ENCODE results near the gene PI4KA. TPM values are rescaled to one million over a fixed set of nuclear protein-coding genes. Genes with fewer than 3 reads are reported as not detected.
"Not testable (repeated sequence)": the region's sequence is repeated elsewhere in the genome, so short reads cannot be mapped to it uniquely, and the experiment has no call there.

PI4KA gene
- total RNA-seq, 1 donor from 2014 or later, result 41.6 TPM

DNA sequence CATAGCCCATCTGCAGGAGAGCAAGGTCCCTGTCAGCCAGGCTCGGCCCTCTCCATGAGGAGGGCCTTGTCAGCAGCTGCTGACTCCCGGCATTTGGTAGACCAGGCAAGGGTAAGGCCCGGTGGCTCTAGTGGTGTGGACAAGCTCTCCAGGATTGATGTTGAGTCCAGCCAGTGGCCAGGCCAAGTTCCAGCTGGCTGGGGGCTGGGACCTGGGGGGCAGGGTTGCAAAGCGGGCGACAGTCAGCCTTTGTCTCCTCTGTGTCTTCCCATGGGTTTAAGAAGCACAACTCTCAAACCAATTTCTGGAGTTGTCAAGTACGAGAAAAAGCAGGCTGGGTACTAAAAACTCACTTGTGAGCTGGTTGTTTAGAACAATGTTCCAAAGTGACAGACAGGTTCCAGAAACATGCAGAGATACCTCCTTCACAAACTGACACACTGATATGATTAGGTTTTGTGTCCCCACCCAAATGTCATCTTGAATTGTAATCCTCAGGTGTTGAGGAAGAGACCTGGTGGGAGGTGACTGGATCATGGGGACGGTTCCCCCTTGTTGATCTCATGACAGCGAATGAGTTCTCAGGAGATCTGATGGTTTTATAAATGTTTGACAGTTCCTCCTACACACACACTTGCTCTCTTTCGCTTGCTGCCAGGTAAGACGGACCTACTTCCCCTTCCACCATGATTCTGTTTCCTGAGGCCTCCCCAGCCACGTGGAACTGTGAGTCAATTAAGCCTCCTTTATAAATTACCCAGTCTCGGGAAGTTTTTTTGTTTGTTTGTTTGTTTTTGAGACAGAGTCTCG lies 137.0 kb downstream of the PI4KA start:
- DNase-seq, result no peak

DNA sequence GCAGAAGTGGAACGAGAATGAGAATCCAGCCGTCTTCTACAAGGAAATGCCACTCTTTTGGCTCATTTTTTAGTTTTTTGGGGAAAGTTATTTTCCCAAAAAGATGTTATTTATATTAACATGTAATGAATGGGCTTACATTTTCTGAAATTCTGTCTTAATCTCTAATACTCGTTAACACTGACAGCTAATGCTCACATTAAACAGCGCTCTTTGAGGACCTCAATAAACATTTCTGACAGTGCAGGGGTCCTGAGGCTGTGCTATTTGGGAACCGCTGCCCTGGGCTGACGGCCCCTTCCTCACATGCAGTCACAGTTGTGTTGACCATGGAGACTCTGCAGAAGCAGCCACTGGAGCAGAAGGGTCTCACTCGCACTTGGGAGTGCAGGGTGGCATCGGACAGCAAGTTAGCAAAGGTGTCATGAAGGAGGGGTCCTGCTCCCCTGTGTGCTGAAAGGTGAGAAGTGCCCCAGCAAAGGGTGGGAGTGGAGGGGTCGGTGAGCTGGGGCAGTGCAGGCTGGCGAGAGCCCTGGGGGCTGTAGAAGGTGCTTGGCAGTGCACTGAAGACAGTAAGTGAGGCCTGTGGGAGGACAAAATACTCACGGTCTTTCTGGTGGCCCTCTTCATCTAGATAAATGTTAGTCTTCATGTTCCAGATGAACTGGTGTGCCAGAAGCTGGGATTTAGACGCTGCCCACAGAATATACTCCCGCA lies 137.8 kb downstream of the PI4KA start:
- no peak for DNase-seq

DNA sequence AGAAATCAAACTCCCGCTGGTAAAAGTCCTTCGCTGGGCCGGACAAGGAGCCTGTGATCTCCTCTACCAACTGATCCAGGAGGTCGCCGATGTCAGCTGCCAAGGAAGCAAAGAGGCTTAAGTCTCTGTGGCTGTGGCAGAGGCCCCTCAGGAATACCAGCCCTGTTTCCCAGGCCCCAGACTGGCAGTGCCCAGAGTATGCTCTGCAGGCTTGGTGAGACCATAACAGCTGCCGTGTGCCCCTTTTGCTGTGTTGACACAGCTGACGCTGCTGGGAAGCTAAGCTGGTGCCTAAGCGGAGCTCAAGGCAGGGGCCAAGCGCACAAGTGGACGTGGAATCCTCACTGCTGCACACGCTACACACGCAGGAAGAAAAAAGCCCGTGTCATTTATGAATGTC lies 139.9 kb downstream of the PI4KA start:
- DNase-seq, result not testable (repeated sequence)

DNA sequence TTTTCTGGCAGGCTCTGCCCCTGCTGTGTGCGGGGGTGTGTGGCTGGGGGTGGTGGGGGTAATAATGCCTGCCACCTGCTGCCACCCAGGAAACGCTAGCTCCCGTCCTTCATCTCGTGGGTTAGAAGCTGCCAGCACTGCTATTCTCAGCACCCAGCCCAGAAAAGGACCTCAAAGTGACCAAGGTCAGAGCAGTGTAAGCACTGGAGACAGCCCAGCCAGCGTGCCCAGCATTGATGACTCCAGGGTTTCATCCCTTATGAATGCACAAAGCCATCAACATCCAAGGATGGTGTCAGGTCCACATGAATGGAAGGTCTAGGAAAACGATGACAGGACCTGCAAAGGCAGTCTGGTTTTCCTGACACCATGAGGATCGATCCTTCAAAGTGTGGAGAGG lies 140.6 kb downstream of the PI4KA start:
- DNase-seq, result not testable (repeated sequence)

DNA sequence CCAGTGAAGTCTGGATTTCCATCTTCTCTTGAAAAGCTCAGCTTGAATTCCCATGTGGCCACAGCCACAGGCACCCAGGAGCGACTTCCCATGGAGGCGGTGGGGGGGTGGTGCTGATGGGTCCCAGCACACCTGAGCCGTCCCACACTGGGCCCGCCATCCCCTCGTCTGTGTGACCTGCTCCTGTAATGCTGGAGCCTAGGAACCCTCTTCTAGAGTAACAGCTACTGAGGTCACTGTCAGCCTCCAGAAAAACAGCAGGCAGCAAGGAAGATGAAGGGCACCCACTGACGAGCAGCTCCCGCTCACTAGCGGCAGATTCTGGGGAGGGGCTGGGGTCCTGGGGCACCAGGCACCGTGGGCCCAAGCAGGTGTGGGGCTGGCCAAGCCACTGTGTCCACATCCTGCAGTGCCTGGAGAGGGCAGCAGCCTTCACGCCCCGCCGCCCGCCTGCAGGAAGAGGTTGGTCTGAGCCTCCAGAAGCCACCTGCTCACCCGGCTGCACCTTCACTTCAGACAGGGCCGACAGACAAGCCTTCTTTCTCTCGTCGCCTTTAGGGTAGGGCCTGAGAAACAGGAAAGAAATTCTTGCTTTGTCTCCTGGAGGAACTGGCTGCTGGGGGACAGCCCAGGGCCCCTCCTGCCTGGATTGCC lies 141.3 kb downstream of the PI4KA start:
- DNase-seq, result not testable (repeated sequence)

DNA sequence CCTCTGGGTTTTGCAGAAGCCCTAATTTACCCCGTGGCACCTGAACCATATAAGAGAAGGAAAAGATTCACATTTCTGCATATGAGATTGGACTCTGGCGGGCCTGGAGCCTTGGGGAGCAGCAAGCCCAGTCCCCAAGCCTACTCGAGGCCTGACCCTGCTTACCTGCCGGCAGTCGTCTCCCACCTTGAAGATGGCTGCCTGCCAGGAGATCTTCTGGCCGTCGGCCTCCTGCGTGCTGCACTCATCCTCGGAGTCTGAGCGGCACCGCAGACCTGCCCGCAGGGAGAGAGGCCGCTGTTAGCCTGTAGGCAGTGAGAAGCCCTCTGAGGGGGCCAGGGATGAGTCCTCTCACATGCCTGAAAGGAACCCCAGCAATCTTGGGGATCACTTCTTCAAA lies 145.5 kb downstream of the PI4KA start:
- not testable (repeated sequence) for DNase-seq

DNA sequence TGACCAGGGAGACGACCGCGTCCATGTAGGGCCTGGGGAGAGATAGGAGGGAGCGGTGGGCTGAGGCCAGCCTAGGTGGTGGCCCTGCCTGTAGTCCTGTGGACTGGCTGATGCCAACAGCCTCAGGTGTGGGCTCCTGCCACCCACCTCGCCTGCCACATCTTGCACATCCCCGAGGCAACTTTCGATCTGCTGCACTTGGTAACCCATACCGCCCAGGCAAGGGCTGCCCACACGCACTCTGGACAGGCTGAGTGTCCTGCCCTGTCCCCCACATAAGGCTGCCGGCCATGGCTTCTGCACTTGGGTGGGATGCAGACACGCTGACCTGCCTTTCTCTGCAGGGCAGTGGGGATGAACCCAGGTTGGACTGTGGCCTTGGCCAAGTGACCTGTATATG lies 148.6 kb downstream of the PI4KA start:
- DNase-seq, result not testable (repeated sequence)

DNA sequence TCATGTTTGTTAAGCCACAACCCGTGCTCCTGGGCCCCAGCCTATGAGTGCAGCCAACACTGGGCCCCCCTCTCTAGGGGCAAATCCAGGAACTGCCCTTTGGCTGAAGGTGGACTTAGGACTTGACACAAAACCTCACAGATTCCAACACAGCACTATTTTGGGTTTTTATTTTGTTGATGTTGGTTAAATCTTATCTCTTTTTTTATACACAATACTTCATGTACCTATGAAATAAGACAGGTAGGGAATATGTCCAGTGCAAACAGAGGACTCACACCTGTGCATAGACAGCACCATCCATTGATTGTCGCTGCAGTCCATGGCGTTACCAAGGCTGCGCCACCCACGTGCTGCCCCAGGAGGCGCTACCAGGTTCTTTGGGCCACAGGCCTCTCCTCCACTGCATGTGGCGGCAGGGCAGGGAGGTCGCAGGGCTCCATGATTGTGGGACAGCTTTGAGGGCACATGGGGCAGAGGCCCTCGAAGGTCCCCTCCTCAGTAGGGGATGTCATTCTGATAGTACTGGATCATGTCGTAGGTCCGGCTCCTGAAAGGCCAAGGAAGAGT lies 151.0 kb downstream of the PI4KA start:
- DNase-seq, result not testable (repeated sequence)

DNA sequence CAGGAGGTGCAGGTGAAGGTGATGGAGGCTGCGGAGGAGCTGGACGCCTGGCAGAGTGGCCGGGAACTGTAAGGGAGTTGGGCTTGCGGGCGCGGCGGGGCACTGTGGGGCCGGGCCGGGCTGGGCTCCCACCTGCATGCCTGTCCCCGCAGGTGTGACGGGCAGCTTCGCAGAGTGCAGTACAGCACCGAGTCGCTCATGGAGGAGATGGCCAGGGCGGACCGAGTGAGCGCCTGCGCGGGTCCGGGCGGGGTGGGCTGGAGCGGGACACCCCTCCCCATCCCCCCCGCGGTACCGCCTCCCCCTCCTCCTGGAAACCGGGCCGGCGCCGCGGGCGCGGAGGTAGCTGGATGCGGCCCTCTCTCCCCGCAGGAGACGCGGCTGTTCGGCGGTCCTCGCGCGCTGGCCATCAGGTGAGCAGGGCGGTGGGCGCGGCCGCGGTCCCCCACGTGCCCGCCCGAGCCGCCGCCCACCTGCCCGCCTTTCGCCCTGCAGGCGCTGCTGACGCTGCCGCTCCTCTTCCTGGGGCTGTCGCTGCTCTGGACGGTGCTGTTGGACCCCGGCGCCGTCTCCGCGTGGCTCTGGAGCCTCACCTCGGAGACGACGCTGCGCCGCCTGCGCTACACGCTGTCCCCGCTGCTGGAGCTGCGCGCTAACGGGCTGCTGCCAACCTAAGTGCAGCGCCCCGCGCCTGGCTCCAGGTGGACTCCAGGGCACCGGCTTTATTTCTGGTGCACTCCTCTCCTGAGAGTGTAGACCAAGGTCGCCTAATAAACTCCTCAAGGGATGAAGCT lies 154.6 kb downstream of the PI4KA start:
- not testable (repeated sequence) for DNase-seq

DNA sequence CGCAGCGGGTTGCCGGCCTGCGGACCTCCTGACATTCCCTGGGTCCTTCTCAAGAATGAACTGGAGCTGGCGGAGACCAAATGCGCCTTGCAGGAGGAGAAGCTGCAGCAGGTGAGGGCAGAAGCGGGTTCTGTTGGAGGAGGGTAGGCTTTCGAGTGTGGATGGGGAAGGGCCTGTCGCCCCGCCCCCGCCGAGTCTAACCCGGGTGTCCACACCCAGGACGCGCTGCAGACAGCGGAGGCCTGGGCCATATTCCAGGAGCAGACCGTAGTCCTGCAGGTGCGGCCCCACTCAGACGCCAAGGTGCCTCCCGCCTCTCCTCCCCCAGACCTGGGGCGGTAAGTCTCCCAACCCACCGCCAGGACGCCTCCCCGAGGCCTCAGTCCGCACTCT lies 155.2 kb downstream of the PI4KA start:
- DNase-seq, result not testable (repeated sequence)

DNA sequence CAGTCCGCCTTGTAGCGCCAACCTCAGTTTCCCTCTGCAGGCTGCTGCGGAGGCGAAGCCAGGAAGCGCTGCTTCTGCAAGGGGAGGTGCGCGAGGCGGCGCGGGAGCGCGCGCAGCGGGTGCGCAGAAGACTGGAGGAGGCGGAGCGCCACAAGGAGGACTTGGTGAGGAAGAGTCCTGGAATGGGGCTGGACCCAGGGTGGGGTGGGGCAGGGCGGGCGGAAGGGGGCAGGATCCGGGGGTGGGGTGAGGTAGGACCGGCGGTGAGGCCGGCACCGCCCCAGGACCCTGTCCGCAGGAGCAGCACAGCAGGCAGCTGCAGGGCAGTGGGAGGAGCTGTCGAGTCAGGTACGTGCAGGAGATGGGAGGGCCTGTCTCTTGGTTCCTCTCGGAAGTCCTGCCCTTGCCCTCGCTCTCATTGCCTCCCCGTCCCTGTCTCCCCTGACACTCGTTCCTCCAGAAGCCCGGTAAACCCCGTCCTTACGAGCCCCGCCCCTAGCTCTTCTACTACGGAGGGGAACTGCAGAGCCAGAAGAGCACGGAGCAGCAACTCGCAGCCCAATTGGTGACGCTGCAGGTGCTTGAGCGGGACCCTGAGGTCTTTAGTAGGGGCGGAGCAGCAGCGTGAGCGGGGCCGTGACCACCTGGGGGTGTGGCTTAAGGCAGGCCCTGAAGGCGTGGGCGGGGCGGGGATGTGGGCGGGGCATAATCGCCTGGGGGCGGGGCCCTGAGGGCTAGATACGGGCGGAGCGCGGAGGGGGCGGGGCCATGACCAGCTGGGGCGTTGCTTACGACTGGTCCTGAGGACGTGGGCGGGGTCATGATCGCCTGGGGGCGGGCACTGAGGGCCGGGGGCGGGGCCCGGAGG lies 155.8 kb downstream of the PI4KA start:
- peak; percentile 95 for DNase-seq

DNA sequence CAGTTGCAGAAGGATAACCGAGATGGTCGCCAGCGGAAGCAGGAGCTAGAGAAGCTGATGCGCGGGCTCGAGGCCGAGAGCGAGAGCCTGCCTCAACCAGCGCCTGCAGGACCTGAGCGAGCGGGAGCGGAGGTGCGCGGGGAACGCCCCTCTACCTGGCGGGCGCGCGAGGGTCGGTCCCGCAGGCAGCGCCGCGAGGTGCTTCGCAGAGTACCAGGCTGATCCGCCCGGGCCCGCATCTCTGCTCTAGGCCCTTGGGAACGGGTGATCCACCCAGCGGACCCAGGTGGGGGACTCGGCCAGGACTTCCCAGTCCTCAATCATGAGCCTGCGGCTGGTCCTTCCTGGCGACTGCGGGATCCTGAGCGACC lies 156.5 kb downstream of the PI4KA start:
- DNase-seq, result not testable (repeated sequence)

DNA sequence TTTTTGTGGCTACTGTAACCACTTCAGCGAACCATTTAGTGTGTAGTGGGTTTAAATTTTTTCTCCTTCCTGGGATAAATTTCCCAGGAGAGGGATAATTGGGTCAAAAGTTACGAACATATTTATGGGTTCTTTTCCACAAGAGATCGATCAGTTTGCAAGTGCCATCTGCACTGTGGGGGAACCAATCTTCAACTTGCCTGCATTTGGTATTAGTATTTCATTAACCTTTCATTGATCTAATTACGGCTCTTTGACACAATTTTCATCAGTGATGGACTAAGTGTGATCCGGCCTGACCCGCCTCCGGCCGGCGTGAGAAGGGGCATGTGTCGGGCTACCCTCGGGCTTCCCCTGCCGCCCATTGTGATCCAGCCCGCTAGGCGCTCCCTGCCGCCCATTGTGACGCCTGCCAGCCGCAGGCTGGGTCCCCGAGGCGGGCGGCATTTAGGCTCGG lies 156.9 kb downstream of the PI4KA start:
- not testable (repeated sequence) for DNase-seq

DNA sequence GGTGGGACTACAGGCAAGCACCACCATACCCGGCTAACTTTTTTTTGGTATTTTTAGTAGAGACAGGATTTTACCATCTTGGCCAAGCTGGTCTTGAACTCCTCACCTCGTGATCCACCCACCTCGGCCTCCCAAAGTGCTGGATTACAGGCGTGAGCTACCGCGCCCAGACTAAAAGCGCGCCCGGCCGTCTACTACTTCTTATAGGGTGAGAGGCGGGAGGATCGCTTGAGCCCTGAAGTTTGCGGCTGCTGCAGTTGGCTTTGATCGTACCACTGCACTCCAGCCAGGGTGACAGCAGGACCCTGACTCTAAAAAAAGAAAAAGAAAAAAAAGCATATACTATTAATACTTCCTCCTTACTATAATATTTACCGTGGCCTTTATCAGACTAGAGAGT lies 158.3 kb downstream of the PI4KA start:
- DNase-seq, result not testable (repeated sequence)

DNA sequence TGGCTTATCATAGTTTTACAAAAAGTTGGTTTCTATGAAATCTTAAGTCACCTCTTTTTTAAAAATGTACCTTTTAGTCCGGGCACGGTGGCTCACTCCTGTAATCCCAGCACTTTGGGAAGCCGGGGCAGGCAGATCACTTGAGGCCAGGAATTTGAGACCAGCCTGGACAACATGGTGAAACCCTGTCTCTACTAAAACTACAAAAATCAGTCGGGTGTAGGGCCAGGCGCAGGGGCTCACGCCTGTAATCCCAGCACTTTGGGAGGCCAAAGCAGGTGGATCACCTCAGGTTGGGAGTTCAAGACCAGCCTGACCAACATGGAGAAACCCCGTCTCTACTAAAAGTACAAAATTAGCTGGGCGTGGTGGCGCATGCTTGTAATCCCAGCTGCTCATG lies 158.8 kb downstream of the PI4KA start:
- DNase-seq, result not testable (repeated sequence)

DNA sequence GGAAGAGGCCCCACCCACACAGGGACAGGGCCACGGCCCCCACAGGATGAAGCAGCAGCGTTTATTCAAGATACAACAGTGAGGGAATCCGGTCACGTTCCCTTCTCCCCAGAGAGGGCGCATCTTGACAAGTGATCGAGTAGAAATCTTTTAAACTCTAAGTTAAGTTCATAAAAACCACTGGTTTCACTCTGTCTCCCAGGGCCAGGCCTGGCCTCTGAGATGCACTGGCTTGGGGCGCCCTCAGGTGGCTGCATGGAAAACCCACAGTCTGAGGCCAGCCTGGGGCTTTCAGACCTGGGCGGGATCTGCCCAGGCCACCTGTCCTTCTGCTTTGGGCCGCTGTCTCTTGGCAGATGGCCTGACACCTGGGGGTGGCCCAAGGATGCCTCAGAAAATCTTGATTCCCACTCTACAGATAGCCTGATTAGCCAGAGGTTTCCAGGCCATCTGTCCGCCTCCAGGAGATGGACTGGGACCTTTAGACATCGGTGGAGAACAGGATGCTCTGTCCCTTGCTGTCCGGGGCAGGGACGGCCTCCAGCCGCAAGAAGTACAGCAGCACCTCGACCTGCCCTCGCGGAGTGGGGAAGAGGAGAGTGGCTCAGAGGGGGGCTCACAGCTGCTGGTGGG lies 161.0 kb downstream of the PI4KA start:
- peak; percentile 63 for DNase-seq

DNA sequence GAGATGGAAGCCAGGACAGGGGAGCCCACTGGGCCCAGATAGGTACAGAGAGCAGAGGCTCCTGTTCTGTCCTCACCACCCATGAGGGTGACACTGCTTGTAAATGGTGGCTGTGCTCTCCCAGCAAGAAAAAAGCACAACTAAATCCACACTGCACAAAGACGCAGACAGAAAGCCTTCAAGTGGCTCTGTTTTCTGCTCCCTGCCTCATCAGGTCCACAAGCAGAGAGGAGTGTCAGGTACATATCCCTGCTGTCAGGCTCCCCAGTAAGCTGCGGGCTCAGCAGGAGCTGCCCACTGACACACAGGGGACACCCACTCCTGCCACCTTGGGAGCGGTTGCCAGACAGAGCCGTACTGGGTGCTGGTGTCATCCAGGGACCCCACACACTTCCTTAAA lies 162.6 kb downstream of the PI4KA start:
- DNase-seq, result not testable (repeated sequence)

DNA sequence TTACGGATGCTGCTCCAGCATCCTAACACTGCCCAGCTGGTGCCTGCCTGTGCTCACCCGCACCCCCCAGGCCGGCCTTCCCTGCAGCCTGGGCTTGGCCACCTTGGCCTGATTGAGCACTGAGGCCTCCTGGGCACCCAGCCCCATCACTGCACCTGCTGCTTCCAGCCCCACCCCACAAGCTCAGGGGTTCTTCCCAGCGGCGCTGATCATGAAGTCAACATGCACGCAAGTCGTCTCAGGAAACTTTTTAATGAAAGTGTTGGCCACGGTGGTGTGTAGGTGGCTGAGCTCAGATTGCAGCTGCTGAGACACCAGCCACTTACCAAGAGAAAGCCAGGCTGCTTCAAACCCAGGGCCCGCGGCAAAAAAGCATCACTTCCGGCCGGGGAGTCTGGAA lies 163.4 kb downstream of the PI4KA start:
- not testable (repeated sequence) for DNase-seq

DNA sequence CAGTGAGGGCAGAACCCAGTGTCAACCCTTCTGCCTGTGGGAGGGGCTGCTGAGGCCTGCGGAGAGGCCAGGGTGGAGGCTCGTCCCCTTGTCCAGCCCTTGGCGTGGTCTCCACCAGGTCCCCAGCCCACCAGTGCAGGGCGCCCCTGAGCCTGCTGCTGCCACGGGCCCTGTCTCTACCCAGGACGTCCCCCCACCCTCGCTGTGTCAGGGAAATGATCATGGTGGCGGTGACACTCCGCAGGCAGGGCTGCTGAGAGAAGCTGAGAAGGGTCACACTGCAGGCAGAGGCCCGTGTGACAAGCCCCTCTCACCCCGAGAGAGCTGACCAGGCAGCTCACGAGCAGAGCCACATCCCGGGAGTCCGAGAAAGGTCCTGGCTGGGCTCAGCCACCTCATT lies 164.4 kb downstream of the PI4KA start:
- not testable (repeated sequence) for DNase-seq

DNA sequence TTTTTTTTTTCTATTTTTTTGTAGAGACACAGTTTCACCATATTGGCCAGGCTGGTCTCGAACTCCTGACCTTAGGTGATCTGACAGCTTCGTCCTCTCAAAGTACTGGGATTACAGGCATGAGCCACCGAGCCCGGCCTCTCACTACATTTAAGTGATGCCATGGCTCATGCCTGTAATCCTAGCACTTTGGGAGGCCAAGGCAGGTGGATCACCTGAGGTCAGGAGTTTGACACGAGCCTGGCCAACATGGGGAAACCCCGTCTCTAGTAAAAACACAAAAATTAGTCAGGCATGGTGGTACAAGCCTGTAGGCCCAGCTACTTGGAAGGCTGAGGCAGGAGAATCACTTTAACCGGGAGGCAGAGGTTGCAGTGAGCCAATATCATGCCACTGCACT lies 165.7 kb downstream of the PI4KA start:
- not testable (repeated sequence) for DNase-seq
